ENCODE results near the gene CCNK.

GRCh38 chr14:99535908-99536778, 54.9 kb downstream of the CCNK start:
- TF ChIP-seq CTCF (IDR thresholded peaks at IDR 0.05; ENCODE audit: insufficient read depth, low read length, poor library complexity, severe bottlenecking) (no peak), EZH2phosphoT487 (conservative IDR thresholded peaks at IDR 0.05; ENCODE audit: low read length) (no peak)

Data from SU-DHL-6 (cell line).